Retinal pigment epithelial cell (primary cell): ENCODE data around the gene PIK3C2G.
"Not testable (repeated sequence)": the region's sequence is repeated elsewhere in the genome, so short reads cannot be mapped to it uniquely, and the experiment has no call there.

Experiments
- DNase-seq: peaks from one replicate; pipeline ENCODE4 v3.0.0-alpha.2; 2010; ENCODE audit warnings: low read depth
- H3K4me3 ChIP-seq: 2 replicates; pipeline ENCODE4 v1.5.1; 2011; ENCODE audit warnings: mild to moderate bottlenecking, low read length, control low read depth, moderate library complexity
- TF ChIP-seq, protein P1 (sequence below): conservative IDR thresholded peaks from 2 replicates; pipeline ENCODE4 v1.5.1; 2011; ENCODE audit warnings: low read depth, low read length, control low read depth, inconsistent platforms

The PIK3C2G gene

DNA sequence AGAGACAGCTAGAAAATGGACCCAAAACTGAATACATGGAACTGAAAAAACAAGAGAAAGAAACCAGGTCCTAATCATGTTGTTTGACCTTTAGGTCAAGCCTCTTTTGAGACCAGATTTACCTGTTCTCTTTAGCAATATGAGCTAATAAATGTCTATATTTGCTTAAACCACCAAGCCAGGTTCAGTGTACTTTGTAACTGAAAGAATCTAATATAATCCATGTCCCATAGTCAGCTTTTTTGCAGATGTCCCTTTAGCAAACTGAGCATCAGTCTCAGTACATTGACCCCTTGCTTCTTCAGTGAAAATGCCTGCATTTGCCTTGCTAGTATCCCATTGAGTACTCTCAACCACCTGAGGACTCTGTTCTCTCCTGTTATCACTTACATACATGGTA is 414.8 kb downstream of the PIK3C2G start:
- DNase-seq = no peak

GRCh38 chr12:18676996-18677588 is 415.8 kb downstream of the PIK3C2G start:
- TF ChIP-seq, protein P1, sequence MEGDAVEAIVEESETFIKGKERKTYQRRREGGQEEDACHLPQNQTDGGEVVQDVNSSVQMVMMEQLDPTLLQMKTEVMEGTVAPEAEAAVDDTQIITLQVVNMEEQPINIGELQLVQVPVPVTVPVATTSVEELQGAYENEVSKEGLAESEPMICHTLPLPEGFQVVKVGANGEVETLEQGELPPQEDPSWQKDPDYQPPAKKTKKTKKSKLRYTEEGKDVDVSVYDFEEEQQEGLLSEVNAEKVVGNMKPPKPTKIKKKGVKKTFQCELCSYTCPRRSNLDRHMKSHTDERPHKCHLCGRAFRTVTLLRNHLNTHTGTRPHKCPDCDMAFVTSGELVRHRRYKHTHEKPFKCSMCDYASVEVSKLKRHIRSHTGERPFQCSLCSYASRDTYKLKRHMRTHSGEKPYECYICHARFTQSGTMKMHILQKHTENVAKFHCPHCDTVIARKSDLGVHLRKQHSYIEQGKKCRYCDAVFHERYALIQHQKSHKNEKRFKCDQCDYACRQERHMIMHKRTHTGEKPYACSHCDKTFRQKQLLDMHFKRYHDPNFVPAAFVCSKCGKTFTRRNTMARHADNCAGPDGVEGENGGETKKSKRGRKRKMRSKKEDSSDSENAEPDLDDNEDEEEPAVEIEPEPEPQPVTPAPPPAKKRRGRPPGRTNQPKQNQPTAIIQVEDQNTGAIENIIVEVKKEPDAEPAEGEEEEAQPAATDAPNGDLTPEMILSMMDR = no peak
- no peak for DNase-seq
- H3K4me3 ChIP-seq = no peak overlapping the region

More for the DNA sequence above, 414.8 kb downstream of the PIK3C2G start:
- H3K4me3 ChIP-seq = no peak overlapping the region
- TF ChIP-seq, protein P1 = no peak

- no peak overlapping the region for H3K4me3 ChIP-seq
- no peak for DNase-seq
- TF ChIP-seq, protein P1 = no peak
Measured at GRCh38 chr12:18681818-18682217, 420.5 kb downstream of the PIK3C2G start.

DNA sequence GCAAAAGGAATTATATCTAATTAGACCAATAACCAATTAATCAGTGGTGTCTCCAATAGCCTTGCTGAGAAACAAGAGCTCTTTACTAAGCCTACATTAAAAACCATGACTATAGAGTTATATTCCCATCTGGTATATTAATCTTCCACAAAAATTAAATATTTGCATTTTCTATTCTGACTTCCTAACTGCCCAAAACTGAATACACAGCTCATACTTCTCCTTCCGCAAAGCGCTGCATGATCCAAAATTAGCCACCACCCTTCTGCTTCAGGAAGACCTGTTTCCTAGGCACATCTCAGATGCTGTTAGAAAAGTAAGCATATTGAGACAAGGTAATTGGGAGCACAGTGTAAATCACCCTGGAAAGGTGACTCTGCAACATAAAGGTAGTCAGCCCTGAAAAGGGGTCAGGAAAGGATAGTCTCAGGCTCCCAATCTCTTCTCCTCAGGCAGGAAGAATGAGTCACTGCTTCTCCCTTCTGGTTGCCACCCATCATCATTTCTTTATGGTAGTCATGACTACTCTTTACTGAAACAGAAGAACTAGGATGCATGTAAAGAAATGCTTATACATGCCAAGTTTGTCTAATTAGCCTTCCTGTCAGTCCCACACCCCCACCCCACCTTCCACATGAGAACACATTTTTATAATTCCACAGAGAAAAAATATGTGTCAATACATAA is 422.2 kb downstream of the PIK3C2G start:
- peak; percentile 28 for DNase-seq
- TF ChIP-seq, protein P1 = no peak
- H3K4me3 ChIP-seq = no peak overlapping the region

DNA sequence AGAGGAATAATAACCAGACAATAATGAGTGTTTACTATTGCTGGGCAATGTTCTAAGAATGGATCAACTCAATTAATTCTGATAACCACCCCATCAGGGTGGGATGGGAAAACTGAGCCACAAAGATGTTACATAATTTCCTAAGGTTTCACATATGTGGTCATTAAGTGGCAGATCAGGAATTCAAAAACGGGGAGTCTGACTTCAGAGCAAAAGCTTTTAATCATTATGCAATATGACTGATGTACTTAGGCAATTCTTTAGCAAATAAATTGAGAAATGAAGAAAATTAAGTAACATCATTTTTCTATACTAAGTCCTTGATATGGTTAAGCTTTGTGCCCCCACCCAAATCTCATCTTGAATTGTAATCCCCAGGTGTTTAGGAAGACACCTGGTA is 423.1 kb downstream of the PIK3C2G start:
- no peak overlapping the region for H3K4me3 ChIP-seq
- DNase-seq = no peak
- TF ChIP-seq, protein P1 = no peak

GRCh38 chr12:18689771-18690170 is 428.5 kb downstream of the PIK3C2G start:
- no peak for DNase-seq
- TF ChIP-seq, protein P1 = no peak
- H3K4me3 ChIP-seq = no peak overlapping the region

DNA sequence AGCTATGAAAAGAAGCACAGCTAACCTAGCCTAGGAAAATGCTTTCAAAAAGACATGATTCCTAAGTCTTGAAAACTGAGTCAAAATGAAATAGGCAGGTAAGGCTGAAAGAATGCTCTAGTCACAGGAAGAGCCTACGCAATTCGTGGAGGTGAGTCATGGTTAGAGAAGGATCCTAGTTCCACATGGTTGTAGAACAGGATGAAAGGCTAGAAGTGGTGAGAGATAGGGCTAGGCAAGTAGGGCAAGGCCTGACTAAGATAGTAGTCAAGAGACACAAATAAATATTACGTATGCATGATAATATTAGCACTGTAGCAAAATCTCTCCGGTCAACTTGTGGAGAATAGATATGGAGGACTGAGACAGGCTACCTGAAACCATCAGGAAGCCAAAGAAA is 429.3 kb downstream of the PIK3C2G start:
- no peak overlapping the region for H3K4me3 ChIP-seq
- TF ChIP-seq, protein P1 = no peak
- no peak for DNase-seq

GRCh38 chr12:18693986-18694385 is 432.7 kb downstream of the PIK3C2G start:
- not testable (repeated sequence) for DNase-seq, H3K4me3 ChIP-seq
